GM10248 (cell line): ENCODE data around the gene TPCN1.
A peak's percentile ranks its signal among the peaks of the same experiment; 100 is the strongest.
"Not testable (repeated sequence)": the region's sequence is repeated elsewhere in the genome, so short reads cannot be mapped to it uniquely, and the experiment has no call there.

Experiments
- CTCF ChIA-PET: fragments of 300-600 bp; sonication (Branson Sonifier 250); formaldehyde crosslinking; extraction: SDS; loops from one replicate; lab custom pipeline; 2021; ENCODE audit warnings: antibody characterized with exemption; lab: Yijun Ruan, JAX
- POLR2A ChIA-PET: fragments of 350-650 bp; sonication (Branson Sonifier 250); formaldehyde crosslinking; extraction: SDS; loops from one replicate; lab custom pipeline; 2020; ENCODE audit warnings: antibody characterized with exemption; lab: Yijun Ruan, JAX
- DNase-seq: peaks from one replicate; pipeline ENCODE4 v3.0.0; 2012; ENCODE audit errors: extremely low spot score
- CTCF ChIP-seq: IDR thresholded peaks from 2 replicates; pipeline ENCODE4 v1.5.1; 2012; ENCODE audit warnings: mild to moderate bottlenecking, low read depth; ENCODE audit errors: extremely low read depth, missing control alignments, control extremely low read depth

Gene TPCN1

GRCh38 chr12:113200021-113200797 is 21.1 kb upstream of the TPCN1 start:
- DNase-seq = no peak
- POLR2A ChIA-PET = interaction anchor here (0.7 to 1.0 kb wide), 2 partner anchors 21 to 29 kb away, joined by 4 to 6 read pairs; partner anchors contain the start of gene TPCN1
- TF ChIP-seq CTCF = no peak
- CTCF ChIA-PET = interaction anchor here (1.1 to 1.5 kb wide), 3 partner anchors 13 to 26 kb away, joined by 3 to 4 read pairs (median 3); no protein-coding TSS in a partner anchor

- CTCF ChIA-PET = interaction anchor here (1.0 to 2.1 kb wide), 4 partner anchors 10 to 21 kb away, joined by 3 to 6 read pairs (median 4); partner anchors contain the start of gene TPCN1
- POLR2A ChIA-PET = interaction anchor here (0.5 to 1.0 kb wide), 2 partner anchors 18 to 28 kb away, joined by 3 to 4 read pairs; no protein-coding TSS in a partner anchor
- TF ChIP-seq CTCF = no peak
- DNase-seq = peak; percentile 11
These were observed 19.8 kb upstream of the TPCN1 start for GRCh38 chr12:113201187-113202177.

- POLR2A ChIA-PET = interaction anchor here (1.4 kb wide), 1 partner anchor 19 kb away, joined by 4 read pairs; the partner anchor contains the start of gene TPCN1
- no peak for TF ChIP-seq CTCF
- DNase-seq = no peak
- CTCF ChIA-PET = interaction anchor here (1.0 to 2.1 kb wide), 5 partner anchors 11 to 33 kb away, joined by 3 to 6 read pairs (median 3); partner anchors contain the start of gene TPCN1
These were observed 18.8 kb upstream of the TPCN1 start for GRCh38 chr12:113202300-113203075.

- ChIA-PET POLR2A (interaction anchor here (0.8 to 1.4 kb wide), 2 partner anchors 17 to 36 kb away, joined by 3 to 4 read pairs; partner anchors contain the start of gene TPCN1), CTCF (interaction anchor here (1.0 to 2.5 kb wide), 8 partner anchors 9 to 42 kb away, joined by 3 to 9 read pairs (median 4); partner anchors contain the start of gene TPCN1)
- no peak for TF ChIP-seq CTCF
- no peak for DNase-seq
These were observed 17.2 kb upstream of the TPCN1 start for GRCh38 chr12:113203852-113204760.

GRCh38 chr12:113204804-113205203 is 16.5 kb upstream of the TPCN1 start:
- no peak for DNase-seq

GRCh38 chr12:113206802-113207201 is 14.5 kb upstream of the TPCN1 start:
- not testable (repeated sequence) for DNase-seq
- CTCF ChIA-PET = interaction anchor here (1.0 to 1.2 kb wide), 2 partner anchors 12 to 16 kb away, joined by 3 to 4 read pairs; no protein-coding TSS in a partner anchor
- POLR2A ChIA-PET = interaction anchor here (2.5 kb wide), 1 partner anchor 16 kb away, joined by 25 read pairs; the partner anchor contains the start of gene TPCN1

More at GRCh38 chr12:113204804-113205203, 16.5 kb upstream of the TPCN1 start:
- ChIA-PET CTCF (interaction anchor here (1.0 to 2.5 kb wide), 6 partner anchors 9 to 41 kb away, joined by 3 to 9 read pairs (median 5); partner anchors contain the start of gene TPCN1), POLR2A (interaction anchor here (0.6 kb wide), 1 partner anchor 17 kb away, joined by 4 read pairs; no protein-coding TSS in a partner anchor)
- no peak for TF ChIP-seq CTCF
